Thyroid gland (tissue), 4 donors: ENCODE measurements around the gene HASPIN.

Source experiments
- POLR2A ChIP-seq, 2 donors: fragments of 450-650 bp; IDR thresholded peaks; one replicate each; pipeline ENCODE4 v1.6.1; 2017; ENCODE audit warnings: antibody characterized with exemption in 2 of 2, mild to moderate bottlenecking in 2 of 2, moderate library complexity in 1 of 2
- TF ChIP-seq, protein P1 (sequence below), 6 experiments: fragments of 200-600 bp in 3 of 6; fragments of 450-650 bp in 3 of 6; sonication (generic) in 3 of 6; IDR thresholded peaks; one replicate each; pipeline ENCODE4 v1.5.1; 2016 to 2019; ENCODE audit warnings: antibody characterized with exemption in 6 of 6, mild to moderate bottlenecking in 2 of 6, inconsistent platforms in 1 of 6, moderate library complexity in 1 of 6

- TF ChIP-seq, protein P1, sequence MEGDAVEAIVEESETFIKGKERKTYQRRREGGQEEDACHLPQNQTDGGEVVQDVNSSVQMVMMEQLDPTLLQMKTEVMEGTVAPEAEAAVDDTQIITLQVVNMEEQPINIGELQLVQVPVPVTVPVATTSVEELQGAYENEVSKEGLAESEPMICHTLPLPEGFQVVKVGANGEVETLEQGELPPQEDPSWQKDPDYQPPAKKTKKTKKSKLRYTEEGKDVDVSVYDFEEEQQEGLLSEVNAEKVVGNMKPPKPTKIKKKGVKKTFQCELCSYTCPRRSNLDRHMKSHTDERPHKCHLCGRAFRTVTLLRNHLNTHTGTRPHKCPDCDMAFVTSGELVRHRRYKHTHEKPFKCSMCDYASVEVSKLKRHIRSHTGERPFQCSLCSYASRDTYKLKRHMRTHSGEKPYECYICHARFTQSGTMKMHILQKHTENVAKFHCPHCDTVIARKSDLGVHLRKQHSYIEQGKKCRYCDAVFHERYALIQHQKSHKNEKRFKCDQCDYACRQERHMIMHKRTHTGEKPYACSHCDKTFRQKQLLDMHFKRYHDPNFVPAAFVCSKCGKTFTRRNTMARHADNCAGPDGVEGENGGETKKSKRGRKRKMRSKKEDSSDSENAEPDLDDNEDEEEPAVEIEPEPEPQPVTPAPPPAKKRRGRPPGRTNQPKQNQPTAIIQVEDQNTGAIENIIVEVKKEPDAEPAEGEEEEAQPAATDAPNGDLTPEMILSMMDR (IDR thresholded peaks at IDR 0.05), result no peak
- TF ChIP-seq POLR2A (IDR thresholded peaks at IDR 0.05), result no peak
Measured at GRCh38 chr17:3755335-3756030, 31.8 kb downstream of the HASPIN start.
